Measurements from ENCODE around the gene ADD3. TPM values are rescaled to one million over a fixed set of nuclear protein-coding genes. Genes with fewer than 3 reads are reported as not detected.
"Not testable (repeated sequence)": the region's sequence is repeated elsewhere in the genome, so short reads cannot be mapped to it uniquely, and the experiment has no call there.

The ADD3 gene
- total RNA-seq, 8 experiments from 2014 or later = 18.3 to 251 (median 67.4) TPM

GRCh38 chr10:110093722-110094121, 85.9 kb downstream of the ADD3 start:
- no peak overlapping the region for H3K4me3 ChIP-seq
- no peak overlapping the region for H3K27ac ChIP-seq
- 79 to 100% (median 95%) methylated on average over 1 to 2 of the region's 2 CpGs; no CpG with 5 or more reads in 3 of the 10 experiments for WGBS, 10 experiments
- no peak for ATAC-seq (replicated peaks in 6 of 8)
- in situ Hi-C loops (cut with MboI; ENCODE audit: low pct_unique_long_range_greater_than_20kb in 2 of 9, low sequenced_read_pairs in 9 of 9, unreplicated experiment in 9 of 9) = no loop called here
- H3K4me1 ChIP-seq (replicated peaks in 1 of 2) = peaks cover 0 to 7% of the 10 kb centered on the region in 2 donors

- WGBS, 10 experiments = 50 to 100% (median 94%) methylated on average over 1 to 2 of the region's 2 CpGs; no CpG with 5 or more reads in 2 of the 10 experiments
- H3K4me3 ChIP-seq = no peak overlapping the region
- in situ Hi-C loops (cut with MboI; ENCODE audit: low pct_unique_long_range_greater_than_20kb in 2 of 9, low sequenced_read_pairs in 9 of 9, unreplicated experiment in 9 of 9) = no loop called here
- H3K27ac ChIP-seq = no peak overlapping the region
- no peak for ATAC-seq (replicated peaks in 6 of 8)
- H3K4me1 ChIP-seq (replicated peaks in 1 of 2) = peaks cover 0 to 3% of the 10 kb centered on the region in 2 donors
These were observed 87.0 kb downstream of the ADD3 start for GRCh38 chr10:110094786-110095185.

GRCh38 chr10:110101464-110102144, 93.8 kb downstream of the ADD3 start:
- in situ Hi-C loops (cut with MboI; ENCODE audit: low pct_unique_long_range_greater_than_20kb in 2 of 9, low sequenced_read_pairs in 9 of 9, unreplicated experiment in 9 of 9) = loop anchor here in 2 of 9 experiments (25.0 kb wide), 1 partner anchor 214 kb away; no protein-coding TSS in a partner anchor
- Histone ChIP-seq H3K4me3 (no peak overlapping the region), H3K27ac (no peak overlapping the region), H3K4me1 (replicated peaks in 1 of 2) (peaks cover 0 to 4% of the 10 kb centered on the region in 2 donors)
- ATAC-seq (replicated peaks in 6 of 8) = no peak
- 0 to 100% (median 84%) methylated on average over 1 to 2 of the region's 2 CpGs; no CpG with 5 or more reads in 3 of the 10 experiments for WGBS, 10 experiments

- no peak for ATAC-seq (replicated peaks in 6 of 8)
- Histone ChIP-seq H3K4me1 (replicated peaks in 1 of 2) (peaks cover 0 to 3% of the 10 kb centered on the region in 2 donors), H3K27ac (no peak overlapping the region), H3K4me3 (no peak overlapping the region)
- in situ Hi-C loops (cut with MboI; ENCODE audit: low pct_unique_long_range_greater_than_20kb in 2 of 9, low sequenced_read_pairs in 9 of 9, unreplicated experiment in 9 of 9) = loop anchor here in 2 of 9 experiments (25.0 kb wide), 1 partner anchor 217 kb away; no protein-coding TSS in a partner anchor
These were observed 96.2 kb downstream of the ADD3 start for GRCh38 chr10:110103921-110104461.

GRCh38 chr10:110105873-110106272, 98.1 kb downstream of the ADD3 start:
- H3K4me1 ChIP-seq (replicated peaks in 1 of 2) = peaks cover 0 to 3% of the 10 kb centered on the region in 2 donors
- no peak for ATAC-seq (replicated peaks in 6 of 8)
- in situ Hi-C loops (cut with MboI; ENCODE audit: low pct_unique_long_range_greater_than_20kb in 2 of 9, low sequenced_read_pairs in 9 of 9, unreplicated experiment in 9 of 9) = loop anchor here in 2 of 9 experiments (25.0 kb wide), 1 partner anchor 219 kb away; no protein-coding TSS in a partner anchor
- no peak overlapping the region for H3K4me3 ChIP-seq
- no peak overlapping the region for H3K27ac ChIP-seq

- peaks cover 0 to 3% of the 10 kb centered on the region in 2 donors for H3K4me1 ChIP-seq (replicated peaks in 1 of 2)
- no peak overlapping the region for H3K27ac ChIP-seq
- ATAC-seq (replicated peaks in 6 of 8) = no peak
- H3K4me3 ChIP-seq = no peak overlapping the region
- in situ Hi-C loops (cut with MboI; ENCODE audit: low pct_unique_long_range_greater_than_20kb in 2 of 9, low sequenced_read_pairs in 9 of 9, unreplicated experiment in 9 of 9) = loop anchor here in 2 of 9 experiments (25.0 kb wide), 1 partner anchor 220 kb away; no protein-coding TSS in a partner anchor
- WGBS, 10 experiments = 90 to 100% (median 95%) methylated on average over 2 to 6 of the region's 6 CpGs; no CpG with 5 or more reads in 2 of the 10 experiments
These were observed 99.6 kb downstream of the ADD3 start for GRCh38 chr10:110107430-110107829.

- ATAC-seq (replicated peaks in 6 of 8) = no peak
- Histone ChIP-seq H3K4me3 (no peak overlapping the region), H3K27ac (no peak overlapping the region), H3K4me1 (replicated peaks in 1 of 2) (peaks cover 0 to 3% of the 10 kb centered on the region in 2 donors)
- in situ Hi-C loops (cut with MboI; ENCODE audit: low pct_unique_long_range_greater_than_20kb in 2 of 9, low sequenced_read_pairs in 9 of 9, unreplicated experiment in 9 of 9) = loop anchor here in 2 of 9 experiments (25.0 kb wide), 1 partner anchor 221 kb away; no protein-coding TSS in a partner anchor
These were observed 100.1 kb downstream of the ADD3 start for GRCh38 chr10:110107887-110108286.

- H3K27ac ChIP-seq = no peak overlapping the region
- in situ Hi-C loops (cut with MboI; ENCODE audit: low pct_unique_long_range_greater_than_20kb in 2 of 9, low sequenced_read_pairs in 9 of 9, unreplicated experiment in 9 of 9) = loop anchor here in 2 of 9 experiments (25.0 kb wide), 1 partner anchor 222 kb away; no protein-coding TSS in a partner anchor
- no peak overlapping the region for H3K4me3 ChIP-seq
- peaks cover 0 to 3% of the 10 kb centered on the region in 2 donors for H3K4me1 ChIP-seq (replicated peaks in 1 of 2)
- ATAC-seq (replicated peaks in 6 of 8) = no peak
These were observed 101.7 kb downstream of the ADD3 start for GRCh38 chr10:110109511-110109910.

GRCh38 chr10:110110338-110110737, 102.6 kb downstream of the ADD3 start:
- ATAC-seq (replicated peaks in 6 of 8) = no peak
- in situ Hi-C loops (cut with MboI; ENCODE audit: low pct_unique_long_range_greater_than_20kb in 2 of 9, low sequenced_read_pairs in 9 of 9, unreplicated experiment in 9 of 9) = loop anchor here in 2 of 9 experiments (25.0 kb wide), 1 partner anchor 223 kb away; no protein-coding TSS in a partner anchor
- 82 to 100% (median 100%) methylated on average over 1 to 3 of the region's 3 CpGs; no CpG with 5 or more reads in 4 of the 10 experiments for WGBS, 10 experiments
- Histone ChIP-seq H3K4me3 (no peak overlapping the region), H3K4me1 (replicated peaks in 1 of 2) (peaks cover 0 to 2% of the 10 kb centered on the region in 2 donors), H3K27ac (no peak overlapping the region)

GRCh38 chr10:110113670-110114337, 106.0 kb downstream of the ADD3 start:
- no peak for ATAC-seq (replicated peaks in 6 of 8)
- WGBS, 10 experiments = 92 to 100% (median 94%) methylated on average over 2 to 4 of the region's 4 CpGs; no CpG with 5 or more reads in 2 of the 10 experiments
- H3K4me3 ChIP-seq = no peak overlapping the region
- H3K4me1 ChIP-seq (replicated peaks in 1 of 2) = no peaks in the 10 kb centered on the region
- in situ Hi-C loops (cut with MboI; ENCODE audit: low pct_unique_long_range_greater_than_20kb in 2 of 9, low sequenced_read_pairs in 9 of 9, unreplicated experiment in 9 of 9) = loop anchor here in 2 of 9 experiments (25.0 kb wide), 1 partner anchor 227 kb away; no protein-coding TSS in a partner anchor
- H3K27ac ChIP-seq = no peak overlapping the region

- H3K27ac ChIP-seq; H3K4me1 ChIP-seq (replicated peaks in 1 of 2); ATAC-seq (replicated peaks in 6 of 8); H3K4me3 ChIP-seq: not testable (repeated sequence)
- in situ Hi-C loops (cut with MboI; ENCODE audit: low pct_unique_long_range_greater_than_20kb in 2 of 9, low sequenced_read_pairs in 9 of 9, unreplicated experiment in 9 of 9) = loop anchor here in 2 of 9 experiments (25.0 kb wide), 1 partner anchor 227 kb away; no protein-coding TSS in a partner anchor
- 75 to 100% (median 100%) methylated on average over 1 to 2 of the region's 2 CpGs; no CpG with 5 or more reads in 1 of the 10 experiments for WGBS, 10 experiments
These were observed 106.9 kb downstream of the ADD3 start for GRCh38 chr10:110114668-110115067.

GRCh38 chr10:110115784-110116520, 108.2 kb downstream of the ADD3 start:
- in situ Hi-C loops (cut with MboI; ENCODE audit: low pct_unique_long_range_greater_than_20kb in 2 of 9, low sequenced_read_pairs in 9 of 9, unreplicated experiment in 9 of 9) = loop anchor here in 2 of 9 experiments (25.0 kb wide), 1 partner anchor 229 kb away; no protein-coding TSS in a partner anchor
- no peak overlapping the region for H3K27ac ChIP-seq
- ATAC-seq (replicated peaks in 6 of 8) = no peak
- 80 to 100% (median 94%) methylated on average over 1 to 4 of the region's 4 CpGs; no CpG with 5 or more reads in 3 of the 10 experiments for WGBS, 10 experiments
- no peaks in the 10 kb centered on the region for H3K4me1 ChIP-seq (replicated peaks in 1 of 2)
- no peak overlapping the region for H3K4me3 ChIP-seq

Measured in motor neuron (in vitro differentiated cells).